NCI-H2196 (cell line): ENCODE results near the gene WAPL.

Source experiments
- DNase-seq: peaks from one replicate; lab custom pipeline; 2025; ENCODE audit not compliant: unreplicated experiment; lab: John Stamatoyannopoulos, UW

The WAPL gene

DNA sequence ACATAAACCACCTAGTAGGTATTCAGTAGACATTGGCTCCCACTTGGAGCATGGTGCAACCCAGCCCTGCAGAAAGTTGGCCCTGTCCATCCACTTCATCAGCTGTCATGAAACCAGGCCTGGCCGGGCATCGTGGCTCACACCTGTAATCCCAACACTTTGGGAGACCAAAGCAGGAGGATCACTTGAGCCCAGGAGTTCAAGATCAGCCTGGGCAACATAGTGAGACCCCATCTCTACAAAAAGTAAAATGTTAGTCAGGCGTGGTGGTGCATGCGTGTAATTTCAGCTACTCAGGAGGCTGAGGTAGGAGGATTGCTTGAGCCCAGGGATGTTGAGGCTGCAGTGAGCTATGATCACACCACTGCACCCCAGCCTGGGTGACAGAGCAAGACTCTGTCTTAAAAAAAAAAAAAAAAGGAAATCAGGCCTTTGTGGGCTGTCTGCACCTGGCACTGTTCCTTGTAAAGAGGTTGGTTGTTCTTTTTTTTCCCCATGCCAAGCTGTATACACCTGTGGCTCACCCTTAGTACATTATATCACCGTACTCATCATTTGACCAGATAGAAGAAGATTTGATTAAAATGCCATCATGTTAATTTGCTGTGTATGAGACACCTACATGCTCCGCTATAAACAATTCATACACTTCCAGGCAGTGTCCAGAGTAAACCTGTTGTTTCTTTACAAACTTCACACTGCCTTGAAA is 109.6 kb downstream of the WAPL start:
- DNase-seq = no peak

DNA sequence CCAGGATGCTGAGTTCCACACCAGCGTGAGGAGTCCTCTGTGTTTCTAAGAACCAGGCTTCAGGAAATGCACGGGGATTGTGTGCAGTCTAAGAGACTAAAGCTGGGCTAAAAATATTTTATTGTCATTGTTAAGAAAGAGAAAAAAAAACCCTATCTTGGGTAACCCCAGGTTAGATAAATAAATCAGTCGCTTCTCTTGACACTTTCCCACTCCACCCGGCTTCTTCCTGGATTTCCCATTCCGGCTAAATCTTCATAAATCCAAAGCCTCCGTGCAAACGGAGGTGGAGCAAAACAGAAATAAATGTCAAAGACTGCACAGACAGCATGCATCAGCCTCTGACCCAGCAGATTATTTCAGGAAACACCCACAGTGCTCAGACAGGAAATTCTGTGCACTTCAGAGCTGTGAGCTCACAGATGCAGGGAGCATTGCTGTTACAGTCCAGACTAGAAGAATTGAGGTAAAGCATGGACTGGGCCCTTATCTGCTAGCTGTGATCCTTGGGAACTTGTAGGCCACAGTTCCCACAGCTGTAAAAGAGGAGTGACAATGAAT is 110.2 kb downstream of the WAPL start:
- DNase-seq = no peak

DNA sequence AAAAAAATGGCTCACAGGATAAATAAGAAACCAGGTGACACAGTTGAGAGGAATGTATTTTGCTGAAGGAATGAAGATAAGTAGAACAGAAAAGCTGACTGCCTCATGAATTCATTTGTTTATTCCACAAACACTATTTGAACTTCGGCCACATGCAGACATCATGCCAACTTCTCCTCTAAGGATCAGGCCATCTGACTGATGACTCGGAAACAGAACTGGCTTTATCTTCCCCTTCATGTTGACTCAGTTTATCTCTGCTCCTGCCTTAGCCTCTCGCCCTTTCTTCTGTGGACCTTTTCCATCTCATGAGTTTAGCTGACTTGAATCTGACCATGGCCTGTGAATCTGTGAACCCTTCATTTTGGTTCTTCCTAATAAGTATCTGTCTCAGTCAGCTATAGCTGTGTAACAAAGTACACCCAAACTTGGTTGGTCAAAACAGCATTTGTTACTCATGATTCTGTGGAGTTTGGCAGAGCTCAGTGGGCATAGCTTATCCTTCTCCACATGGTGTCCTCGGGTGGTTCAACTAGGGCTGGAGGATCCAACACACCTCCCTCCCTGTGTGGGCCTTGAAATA is 111.0 kb downstream of the WAPL start:
- DNase-seq = no peak

DNA sequence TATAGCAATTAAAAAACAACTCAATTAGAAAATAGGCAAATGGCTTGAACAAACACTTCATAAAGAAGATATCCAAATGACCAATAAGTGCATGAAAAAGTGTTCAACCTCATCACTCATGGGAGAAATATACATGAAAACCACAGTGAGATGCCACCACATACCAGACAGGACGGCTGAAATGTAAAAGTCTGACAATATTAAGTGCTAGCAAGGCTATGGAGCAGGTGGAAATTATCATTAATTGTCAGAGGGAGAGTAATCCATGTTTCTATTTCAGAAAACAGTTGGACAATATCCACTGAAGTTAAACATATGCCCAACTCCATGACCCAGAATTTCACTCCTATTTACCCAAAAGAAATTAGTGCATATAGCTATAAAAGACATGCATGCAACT is 112.4 kb downstream of the WAPL start:
- DNase-seq = no peak

DNA sequence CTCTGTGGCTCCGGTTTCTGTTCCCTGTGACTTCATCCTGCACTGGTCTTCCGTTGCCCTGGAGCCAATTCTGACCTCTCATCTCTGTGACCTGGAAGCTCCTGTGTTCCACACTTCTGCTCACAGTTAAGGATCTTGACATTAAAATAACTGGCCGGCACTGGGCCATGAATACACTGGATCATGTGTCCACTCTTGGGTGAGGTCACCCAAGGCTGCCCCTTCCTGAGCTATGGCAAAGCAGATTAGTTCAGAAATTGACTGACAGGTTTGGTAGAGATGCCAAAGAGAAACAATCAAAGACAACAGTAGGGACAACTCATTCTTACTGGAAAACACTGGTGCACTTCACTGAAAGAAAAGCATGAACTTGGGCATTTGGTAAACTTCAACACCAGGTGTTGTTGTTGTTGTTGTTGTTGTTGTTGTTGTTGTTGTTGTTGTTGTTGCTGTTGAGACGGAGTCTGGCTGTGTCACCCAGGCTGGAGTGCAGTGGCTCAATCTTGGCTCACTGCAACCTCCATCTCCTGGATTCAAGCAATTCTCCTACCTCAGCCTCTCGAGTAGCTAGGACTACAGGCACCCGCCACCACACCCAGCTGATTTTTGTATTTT is 118.3 kb downstream of the WAPL start:
- DNase-seq = peak; percentile 34

DNA sequence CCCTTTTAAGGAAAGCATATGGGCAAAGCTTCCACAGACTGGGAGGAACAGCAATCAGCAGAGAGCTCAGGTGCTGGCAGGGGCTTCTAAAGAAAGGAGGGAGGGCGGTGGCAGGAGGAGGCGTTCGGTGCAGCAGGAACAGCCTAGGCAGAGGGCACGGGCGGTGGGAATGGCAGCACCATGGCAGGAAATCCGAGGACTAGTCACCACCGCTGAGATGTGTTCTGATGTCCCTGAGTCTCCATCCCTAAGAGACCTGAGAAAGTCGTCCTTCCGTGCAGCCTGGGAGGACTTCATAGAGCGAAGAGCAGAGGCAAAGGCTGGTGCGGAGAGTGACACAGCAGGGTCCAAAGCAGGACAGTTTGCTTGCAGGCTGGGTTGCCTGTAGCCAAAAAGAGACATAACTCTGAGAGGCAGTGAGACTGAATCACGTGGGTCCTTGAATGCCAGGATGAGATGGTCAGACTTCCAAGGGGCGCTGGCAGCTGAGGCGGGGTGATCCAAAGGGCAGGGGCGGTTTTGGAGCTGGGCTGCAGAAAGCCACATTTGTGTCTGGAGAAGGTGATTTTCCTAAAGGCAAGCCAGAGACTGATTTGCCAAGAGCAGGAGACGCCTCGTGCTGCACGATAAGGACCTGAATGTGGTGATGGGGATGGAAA is 119.2 kb downstream of the WAPL start:
- DNase-seq = no peak

DNA sequence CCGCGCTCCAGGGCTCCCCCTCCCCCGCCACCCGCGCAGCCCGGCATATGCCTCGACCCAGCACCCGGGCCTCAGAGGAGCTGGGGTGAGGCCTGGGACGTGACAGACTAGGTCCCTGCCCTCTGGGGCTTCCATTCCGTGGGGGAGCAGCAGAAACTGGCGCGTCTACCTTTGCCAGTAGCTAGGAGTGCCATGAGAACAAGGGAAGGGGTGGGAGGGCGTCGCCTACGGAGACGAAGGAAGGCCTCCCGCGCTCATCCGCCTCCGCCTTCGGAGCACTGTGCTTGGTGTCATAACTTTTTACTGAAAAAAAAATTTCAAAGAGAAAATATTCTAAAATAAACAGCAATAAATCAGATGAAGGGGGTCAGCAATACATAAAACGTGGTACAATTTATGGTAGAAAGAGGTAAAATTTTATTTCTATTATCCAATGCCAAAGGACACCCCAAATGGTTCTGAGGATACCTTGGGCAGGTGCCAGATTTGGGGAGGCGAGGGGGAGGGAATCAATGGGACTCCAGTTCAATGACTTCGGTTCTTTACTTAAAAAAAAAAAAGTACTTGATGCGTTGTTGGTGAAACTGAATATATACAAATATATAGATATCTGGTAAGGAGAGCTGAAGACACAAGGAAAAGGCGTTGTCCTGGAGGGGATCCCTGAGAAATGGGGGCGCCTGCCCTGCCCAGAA is 119.9 kb downstream of the WAPL start:
- no peak for DNase-seq

DNA sequence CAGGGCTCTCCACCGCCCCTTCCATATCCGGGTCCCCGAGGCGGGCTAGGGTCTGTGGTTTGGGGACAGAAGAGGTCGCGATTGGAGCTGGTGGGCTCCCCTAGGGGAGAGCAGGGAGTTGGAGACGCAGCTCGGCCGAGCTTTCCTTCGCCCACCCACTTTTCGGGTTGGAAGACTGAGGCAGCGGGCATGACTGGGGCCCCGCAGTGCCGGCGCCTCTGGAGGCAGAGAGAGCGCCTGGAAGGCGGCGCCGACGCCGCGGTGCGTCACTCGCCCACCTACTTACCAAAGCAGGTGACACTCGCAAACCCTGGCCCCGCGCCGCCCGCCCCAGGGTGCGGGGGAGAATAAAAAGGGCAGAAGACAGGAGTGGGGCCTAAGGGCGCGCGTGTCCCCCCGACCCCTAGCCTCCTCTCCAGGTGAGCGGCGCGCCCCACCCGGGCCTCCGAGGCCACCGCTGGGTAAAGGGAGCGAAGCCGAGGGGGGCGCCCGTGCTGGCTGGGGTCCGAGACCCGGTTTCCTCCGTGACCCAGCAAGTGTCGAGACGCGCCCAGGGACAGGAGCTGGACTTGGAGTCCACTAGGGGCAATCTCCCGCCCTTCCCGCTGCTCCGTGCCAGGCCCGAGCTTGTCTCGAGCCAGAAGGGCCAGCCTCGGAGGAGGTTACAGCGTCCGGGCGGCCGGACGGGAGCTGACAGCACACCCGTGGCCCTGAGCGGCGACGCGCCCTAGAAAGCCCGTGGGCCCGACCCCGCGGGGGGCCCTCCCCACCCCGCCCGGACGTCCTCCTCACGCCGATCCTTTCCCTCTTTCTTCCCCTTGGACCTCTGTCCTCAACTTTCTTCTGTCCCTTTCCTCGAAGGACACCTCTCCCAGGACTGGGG is 120.6 kb downstream of the WAPL start:
- peak; percentile 35 for DNase-seq

DNA sequence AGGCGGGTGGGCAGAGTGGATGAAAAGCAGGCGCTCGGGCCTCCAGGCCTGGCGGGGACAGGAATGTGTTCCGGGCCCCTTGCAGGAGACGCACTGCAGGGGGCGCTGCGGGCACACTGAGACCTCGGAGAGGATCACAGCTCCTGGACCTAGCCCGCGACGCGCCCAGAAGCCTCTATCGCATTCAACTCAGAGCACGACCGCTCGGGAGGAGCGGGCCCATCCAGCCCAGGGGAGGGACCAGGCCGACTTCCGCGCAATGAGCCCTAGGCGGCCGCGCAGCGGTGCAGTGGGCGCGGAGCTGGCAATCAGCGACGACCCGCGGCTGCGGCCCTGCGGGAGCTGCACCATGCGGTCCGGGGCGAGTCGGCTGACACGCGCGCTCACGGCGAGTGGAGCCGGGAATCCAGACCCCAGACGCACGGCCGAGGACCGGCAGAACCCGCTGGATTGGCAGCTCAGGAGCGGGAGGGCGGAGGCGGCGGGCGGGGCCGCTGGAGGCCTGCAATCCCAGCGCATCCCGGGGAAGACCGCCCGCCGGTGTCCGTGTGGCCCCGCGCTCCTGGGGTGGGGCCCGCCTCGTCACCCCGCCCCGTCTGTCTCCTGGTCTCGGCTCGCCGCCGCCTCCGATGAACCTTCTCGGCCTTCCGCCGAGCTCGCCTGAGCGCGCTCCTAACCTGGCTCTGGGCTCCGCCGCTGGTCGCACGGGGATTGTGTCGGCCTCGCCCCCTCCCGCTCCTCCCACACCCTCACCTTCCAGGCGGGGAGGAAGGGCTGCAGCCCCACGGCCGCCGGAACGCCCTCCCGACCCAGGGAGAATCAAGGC is 121.5 kb downstream of the WAPL start:
- peak; percentile 91 for DNase-seq

DNA sequence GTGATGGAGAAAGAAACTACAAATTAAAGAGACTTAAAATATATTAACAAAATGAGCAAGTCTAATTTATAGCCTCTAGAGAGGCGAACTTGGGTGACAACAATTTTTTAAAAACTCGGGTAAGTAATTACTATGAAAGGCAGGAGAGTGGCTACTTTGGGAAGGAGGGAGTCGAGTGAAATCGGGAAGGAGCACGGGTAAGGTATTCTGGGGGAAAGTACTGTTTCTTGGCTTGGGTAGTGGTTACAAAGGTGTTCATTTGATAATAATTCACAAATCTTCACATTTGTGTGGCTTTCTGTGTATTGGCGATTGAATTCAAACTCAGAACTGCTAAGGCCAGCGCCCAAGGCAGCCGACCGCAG is 122.1 kb downstream of the WAPL start:
- no peak for DNase-seq

DNA sequence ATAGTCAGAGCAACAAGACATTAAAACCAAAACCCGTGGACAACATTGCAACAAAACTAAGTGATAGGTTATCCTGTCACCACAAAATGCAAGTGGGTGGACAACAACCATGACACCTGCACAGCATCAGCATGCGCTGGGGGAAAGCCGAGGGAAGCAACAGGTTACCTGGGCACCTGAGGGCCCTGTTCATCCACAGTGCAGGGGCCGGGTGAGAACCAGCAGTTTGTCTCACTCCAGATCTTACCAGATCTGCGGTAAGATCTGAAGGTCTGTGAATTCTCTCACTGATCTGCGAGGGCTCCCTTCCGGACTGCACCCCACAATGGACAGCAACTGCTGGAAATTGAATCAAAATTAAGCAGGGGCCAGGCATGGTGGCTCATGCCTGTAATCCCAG is 124.5 kb downstream of the WAPL start:
- DNase-seq = no peak

DNA sequence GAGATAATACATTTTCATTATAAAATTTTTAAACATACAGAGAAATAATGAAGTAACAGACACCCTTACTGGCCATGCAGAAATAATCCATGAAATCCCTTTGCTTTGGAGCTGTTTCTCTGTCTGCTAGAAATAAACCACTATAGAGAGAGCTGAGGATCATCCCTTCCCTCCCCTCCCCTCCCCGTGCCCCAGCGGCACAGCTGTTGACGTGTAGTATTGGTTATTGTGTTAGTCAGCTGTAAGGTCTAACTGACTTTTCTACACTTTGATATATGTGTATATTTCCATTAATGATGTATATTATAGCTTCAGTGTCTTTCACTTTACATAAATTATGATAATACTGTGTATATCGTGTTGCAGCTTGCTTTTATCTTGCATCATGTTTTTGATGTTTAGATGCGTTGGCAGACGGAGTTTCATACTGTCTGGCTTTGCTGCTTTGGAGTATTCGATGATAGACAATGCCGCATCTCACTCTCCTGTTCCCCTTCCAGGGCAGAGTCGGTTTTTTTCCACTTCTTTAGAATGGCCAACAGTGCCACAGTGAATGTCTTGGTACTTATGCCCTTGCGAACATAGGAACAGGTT is 127.6 kb downstream of the WAPL start:
- DNase-seq = no peak

DNA sequence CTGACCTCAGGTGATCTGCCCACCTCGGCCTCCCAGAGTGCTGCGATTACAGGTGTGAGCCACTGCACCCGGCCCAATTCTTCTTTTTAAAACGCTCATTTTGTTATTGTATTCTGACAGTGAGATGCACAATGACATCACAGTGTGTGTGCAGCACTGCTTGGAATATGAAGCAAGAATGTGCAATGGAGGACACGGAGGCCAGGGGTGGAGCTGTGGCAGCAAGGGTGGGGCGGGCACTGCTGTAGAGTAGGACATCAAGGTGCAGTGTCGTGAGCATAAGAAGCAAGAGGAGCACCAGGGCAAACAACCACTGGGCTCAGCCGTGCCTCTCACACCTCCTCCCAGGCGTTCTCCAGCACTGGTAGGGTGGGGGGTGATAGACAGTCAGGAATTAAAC is 128.2 kb downstream of the WAPL start:
- no peak for DNase-seq

DNA sequence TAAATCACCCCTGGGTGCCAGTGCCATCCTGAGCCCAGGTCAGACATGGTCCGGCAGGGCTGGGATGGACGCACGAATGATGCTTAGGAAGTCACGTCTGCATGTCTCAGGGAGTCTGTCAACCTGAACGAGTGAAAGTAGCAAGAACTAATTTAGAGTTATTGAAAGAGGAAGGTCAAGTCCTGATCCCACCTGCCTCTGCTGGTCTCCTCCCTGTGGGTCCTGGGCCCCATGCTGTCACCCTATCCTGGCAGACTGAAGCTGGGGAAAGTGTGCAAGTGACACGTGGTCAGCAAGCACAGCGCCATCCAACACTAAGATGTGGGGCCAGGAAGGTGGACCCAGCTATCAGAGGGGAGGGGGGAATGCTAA is 128.9 kb downstream of the WAPL start:
- DNase-seq = no peak

DNA sequence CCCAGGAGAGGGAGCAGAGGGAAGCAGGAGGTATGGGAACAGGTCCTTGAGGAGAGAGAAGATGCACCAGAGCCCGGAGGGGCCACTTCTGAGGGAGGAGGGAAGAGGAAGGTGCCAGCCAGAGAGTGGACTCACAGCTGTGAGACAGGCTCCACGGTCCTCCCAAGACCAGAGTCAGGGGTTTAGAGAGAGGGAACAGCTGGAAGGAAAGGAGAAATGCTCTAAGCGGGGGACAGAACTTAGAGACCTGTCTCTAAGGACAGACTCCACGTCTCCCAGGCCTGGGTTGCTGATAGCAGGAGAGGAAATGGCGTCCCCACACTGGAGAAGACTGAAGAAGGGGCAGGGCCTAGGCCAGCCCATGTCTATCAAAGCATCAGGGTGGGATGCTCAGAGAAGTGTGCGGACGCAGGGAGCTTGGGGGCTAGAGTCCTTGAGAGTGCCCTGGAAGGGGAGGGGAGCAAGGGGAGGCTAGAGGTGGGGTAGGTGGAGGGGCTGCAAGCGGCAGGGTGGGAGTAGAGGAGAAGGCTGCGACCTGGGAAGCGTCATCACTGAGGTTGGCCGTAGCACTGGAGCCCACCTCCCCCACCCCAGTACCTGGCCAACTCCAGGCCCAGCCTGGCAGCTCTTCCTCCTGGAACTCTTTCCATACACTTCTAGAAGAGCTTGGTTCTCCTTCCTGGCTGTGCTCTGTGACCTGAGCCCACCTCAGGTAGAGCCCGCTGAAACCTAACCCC is 129.4 kb downstream of the WAPL start:
- no peak for DNase-seq

DNA sequence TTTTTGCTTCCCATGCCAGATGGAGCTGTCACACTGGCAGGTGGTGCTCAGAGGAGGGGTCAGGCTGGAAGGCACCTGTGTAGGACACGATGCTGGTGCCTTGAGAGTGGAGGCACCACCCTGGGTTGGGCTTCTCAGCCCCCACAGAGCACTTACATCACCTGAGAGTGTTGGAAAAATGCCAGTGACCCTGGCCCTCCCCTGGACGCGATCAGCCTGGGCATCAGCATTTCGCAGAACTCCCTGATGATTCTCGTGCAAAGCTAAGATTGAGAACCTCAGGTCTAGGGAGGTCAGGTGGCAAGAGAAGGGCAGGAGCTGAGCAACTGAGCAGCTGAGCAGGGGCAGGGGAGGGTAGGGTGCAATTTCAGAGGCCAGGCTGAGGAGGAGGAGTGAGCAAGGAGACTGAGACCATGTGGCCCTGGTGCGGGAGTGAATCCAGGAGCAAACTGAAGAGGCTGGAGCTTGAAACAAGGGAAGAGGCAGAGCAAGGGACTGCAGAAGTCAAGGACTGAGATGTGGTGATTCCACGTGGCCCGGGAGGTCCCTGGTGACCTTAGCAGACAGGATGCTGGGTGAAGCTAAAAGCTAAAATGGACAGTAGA is 130.3 kb downstream of the WAPL start:
- DNase-seq = no peak

DNA sequence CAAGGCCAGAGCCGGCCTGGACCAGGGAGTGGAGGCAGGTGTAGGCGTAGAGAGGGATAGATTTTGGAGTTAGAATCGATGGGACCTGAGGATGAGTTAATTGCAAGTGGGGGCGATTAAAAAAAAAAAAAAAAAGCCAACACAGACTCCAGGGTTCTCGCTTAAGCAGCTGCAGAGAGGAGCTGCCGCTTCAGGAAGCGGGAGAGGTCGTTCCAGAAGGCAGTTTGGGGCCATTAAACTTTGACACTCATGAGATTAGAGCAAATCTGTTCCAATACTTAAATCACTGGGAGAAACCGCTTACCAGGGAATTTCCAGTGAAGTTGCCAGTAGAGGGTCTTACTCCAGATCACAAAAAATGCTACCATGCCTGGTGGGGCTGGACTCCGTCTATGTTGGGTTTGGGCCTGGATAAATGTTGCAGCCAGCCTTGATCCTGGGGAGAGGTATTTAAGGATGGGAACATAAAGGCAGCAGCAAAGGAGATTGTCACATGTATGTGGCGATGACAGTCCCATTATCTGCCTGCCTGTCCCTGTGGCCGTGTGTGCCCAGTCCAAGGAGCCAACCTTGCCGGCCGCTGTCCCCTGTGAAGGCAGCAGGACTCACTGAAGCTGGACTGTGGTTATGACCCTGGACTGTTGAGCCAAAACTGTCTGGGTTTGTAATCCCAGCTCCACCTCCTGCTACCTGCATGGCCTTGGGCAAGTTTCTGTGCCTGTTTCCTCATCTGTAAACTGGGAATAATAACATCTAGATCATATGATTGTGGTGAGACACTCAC is 131.1 kb downstream of the WAPL start:
- DNase-seq = no peak
